IPS-NIHi7 (cell line): ENCODE measurements around the gene FILIP1L.
"Not testable (repeated sequence)": the region's sequence is repeated elsewhere in the genome, so short reads cannot be mapped to it uniquely, and the experiment has no call there.

Experiments
- DNase-seq: peaks from one replicate; pipeline ENCODE4 v3.0.0; 2012; ENCODE audit warnings: mixed read lengths; ENCODE audit errors: extremely low spot score

FILIP1L gene

DNA sequence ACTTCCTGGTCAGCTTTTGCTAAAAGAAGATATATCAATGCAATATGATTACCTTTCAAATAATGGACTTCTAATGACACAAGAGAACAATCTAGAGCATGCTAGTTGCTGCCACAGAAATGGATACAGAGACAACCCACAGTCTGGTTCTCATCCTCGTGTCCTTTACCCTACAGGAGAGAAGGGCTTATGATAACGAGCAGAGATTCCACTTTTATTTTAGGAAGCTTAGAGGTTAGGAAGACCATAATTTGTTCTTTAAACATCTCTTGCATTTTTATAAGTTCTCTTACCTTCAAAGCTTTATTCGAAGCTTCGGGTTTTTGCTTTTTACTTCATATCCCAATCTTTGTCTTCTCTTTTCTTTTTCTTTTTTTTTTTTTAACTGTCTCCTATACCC is 39.1 kb downstream of the FILIP1L start:
- no peak for DNase-seq

DNA sequence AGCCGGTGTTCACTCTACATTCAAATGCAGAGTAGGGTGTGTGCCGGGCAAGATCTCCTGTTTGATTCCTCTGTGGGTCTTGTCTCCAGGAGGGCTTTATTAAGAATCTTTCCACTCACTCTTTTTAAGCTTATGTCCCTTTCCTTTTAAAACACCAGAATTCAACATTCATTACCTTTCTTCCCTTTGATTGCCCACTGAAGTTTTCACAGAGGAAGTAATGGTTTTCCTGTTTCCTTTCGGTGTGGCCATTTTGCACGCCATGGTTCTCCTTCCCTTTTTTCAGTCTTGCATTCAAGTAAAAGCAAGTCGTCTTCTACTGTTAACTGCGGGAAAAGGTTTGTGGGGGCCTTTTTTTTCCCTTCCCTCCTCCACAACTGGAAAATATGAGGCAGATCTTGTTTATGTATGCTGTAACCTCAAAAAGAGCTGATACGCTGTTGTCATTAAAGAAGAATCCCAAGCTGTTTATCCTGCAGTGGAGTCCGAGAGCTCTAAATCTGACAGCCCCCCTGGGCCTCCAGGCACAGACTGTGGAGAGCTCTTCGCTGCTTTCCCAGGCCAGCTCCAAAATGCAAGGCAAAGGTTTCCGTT is 40.5 kb downstream of the FILIP1L start:
- peak; percentile 64 for DNase-seq

GRCh38 chr3:100073049-100073713 is 41.1 kb downstream of the FILIP1L start:
- DNase-seq: no peak

GRCh38 chr3:100072326-100073048 is 41.8 kb downstream of the FILIP1L start:
- DNase-seq: no peak

DNA sequence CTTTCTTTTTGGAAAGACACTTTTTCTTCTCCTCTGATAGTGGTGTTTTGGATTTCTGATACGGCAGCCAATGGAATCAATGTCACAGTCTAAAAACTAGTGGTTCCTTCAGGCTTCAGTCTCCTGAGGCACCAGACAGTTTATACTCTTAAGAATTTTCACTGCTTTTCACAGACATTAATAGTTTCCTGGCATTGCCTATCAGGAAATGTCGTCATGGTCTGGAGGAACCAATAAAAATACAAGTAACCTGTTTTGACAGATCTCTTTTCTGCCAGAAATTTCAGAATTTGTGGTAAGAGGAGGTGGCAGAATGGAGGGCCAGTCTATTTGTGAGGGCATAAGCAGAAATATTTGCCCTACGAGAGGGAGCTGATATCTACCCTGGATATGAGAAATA is 44.8 kb downstream of the FILIP1L start:
- no peak for DNase-seq

- peak; percentile 81 for DNase-seq
Measured at GRCh38 chr3:100068826-100069225, 45.5 kb downstream of the FILIP1L start.

DNA sequence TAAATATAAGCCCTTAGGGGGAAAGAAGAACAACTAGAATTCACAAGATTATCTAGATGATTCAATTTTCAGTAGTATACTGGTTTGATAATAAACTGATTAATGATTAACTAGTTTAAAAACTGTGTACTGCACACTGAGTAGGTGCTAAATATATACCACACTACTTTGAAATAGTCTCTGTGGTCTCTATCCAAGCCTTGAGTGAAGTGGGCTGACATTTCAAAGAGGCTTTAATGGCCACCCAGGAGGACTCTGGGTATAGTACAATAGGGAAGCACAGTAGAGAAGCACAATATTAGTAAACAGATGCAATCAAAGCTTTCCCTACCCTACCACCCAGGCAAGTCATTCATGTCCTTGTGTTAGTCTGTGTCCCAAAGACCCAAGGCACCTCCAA is 46.7 kb downstream of the FILIP1L start:
- DNase-seq: no peak

DNA sequence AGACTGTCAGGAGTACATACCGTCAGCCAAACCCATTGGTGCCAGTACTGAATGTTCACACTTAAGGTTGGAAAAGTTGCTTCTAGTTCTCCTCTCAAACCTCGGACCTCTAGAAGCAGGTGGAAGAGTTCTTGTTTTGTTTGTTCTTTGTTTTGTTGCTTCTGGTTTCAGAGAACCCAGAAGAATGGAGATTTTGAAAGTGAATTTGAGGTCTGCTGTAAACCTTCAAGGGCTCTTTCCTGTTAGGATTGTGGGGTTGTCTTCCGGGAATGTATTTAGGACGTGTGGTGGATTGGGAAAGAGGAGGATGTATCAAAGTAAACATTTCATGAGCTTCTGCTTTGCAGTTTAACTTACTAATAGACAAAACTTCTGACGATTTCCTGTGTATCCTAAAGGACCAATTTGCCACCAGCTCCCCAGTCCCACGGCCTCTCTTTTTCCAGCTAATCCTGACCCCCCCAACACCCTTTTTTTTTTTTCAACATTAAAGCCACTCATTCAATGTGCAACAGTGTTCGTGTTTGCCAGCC is 50.3 kb downstream of the FILIP1L start:
- no peak for DNase-seq

DNA sequence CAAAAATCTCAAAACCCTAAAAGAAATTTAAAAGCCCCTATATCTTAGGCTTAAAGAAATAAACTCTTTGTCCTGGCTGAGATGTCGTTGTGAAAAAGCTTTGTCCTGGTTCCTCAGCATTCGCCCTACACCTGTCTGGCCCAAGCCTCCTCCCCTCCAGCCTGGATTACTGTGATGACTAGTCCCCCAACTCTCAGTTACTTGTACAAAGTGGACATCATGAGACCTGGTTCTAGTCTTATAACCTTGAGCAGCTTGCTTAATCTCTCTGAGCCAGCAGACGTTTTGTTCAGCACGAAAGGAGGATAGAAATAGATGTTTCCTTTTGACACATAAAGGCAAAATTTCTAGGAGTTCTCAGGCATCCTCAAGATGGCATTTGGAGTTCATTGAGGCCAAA is 51.6 kb downstream of the FILIP1L start:
- DNase-seq: no peak

DNA sequence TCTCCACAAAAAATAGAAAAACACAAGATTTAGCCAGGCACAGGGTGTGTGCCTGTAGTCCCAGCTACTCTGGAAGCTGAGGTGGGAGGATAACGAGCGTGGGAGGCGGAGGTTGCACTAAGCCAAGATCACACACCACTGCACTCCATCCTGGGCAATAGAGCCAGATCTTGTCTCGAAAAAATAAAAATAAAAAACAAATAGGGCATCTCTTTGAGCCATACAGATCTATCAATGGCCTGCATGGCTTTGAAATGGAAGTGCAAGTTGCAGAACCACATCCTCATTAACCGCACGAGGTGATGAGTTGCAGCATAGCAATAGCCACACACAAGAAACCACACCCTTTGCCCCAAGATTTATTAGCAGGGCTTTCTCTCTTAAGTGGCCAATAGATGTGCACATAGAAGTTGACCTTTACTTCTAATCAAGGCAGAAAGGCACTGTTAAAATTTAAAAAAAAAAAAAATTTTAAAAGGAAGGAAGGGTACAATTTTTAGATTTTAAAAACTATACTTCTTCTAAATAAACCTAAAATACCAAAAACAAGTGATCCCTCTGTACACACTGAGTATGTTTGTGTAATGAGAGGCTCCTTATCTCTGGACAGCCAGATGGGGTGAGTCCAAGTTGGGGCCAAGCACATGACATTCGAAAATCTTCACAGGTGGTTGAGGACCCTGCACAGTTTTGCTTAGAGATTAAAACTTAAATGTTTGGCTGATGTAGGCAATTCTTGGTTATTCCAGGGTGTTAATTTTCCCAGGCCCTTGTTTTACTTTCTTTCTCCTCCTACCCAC is 53.4 kb downstream of the FILIP1L start:
- DNase-seq: no peak

- DNase-seq: no peak
Measured at GRCh38 chr3:100059472-100059871, 54.8 kb downstream of the FILIP1L start.

DNA sequence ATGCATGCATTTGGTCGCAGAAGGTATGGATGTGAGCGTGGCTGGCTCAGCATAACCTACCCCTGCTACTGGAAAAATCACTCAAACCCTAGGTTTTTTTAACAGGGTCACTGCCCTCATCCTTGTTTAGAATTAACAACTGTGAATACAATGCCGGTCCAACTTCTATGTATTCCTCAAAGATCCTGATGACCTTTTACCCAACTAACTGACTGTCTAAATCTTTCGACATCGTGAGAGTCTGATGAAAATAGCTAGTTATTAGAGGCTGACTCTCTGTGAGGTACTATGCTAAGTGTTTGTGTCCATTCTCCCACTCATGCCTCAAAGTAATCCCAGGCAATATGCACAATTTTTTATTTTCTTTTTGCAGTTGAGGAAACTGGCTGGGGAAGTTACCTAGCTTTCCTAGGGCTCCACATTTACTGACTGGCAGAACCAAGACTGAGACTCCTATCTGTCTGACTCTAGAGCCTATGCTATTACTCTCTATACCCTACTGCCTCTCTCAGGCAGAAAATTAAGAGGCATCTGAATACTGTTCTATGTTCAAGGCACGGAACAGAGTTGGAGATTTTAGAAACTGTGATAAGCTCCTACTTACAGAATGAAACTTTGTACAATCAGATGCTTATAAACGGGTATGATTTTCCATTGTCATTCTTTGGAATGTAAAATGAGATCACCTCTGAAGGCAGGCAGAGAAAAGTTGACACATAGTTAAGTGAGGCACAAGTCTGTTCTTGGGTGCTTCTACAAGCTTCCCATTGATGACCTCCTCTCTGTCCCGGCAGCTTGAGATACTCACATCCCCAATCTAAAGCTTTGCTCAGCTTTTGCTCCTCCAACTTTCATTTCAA is 56.4 kb downstream of the FILIP1L start:
- no peak for DNase-seq

GRCh38 chr3:100053951-100054620 is 60.2 kb downstream of the FILIP1L start:
- no peak for DNase-seq

GRCh38 chr3:100051513-100051912 is 62.8 kb downstream of the FILIP1L start:
- not testable (repeated sequence) for DNase-seq

DNA sequence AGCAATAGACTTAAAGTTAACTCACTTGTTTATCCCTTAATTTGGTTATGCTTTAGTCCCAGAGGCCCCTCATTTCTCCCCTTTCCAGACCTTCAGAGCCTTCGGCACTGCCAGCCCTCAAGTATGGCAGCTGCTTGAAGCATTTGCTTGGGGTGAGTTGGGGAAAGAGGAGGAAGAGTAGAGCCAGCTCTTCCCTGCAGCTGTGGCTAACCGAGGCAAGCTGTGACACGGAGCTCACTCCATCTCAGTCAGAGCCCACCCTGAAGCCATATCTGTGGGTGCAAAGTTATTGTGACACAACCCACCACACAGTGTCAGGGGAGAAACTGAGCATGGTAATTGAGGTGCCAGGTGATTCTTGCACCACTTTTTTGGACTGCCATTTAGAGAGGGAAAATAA is 66.1 kb downstream of the FILIP1L start:
- no peak for DNase-seq

- DNase-seq: no peak
Measured at GRCh38 chr3:100047455-100048141, 66.7 kb downstream of the FILIP1L start.

DNA sequence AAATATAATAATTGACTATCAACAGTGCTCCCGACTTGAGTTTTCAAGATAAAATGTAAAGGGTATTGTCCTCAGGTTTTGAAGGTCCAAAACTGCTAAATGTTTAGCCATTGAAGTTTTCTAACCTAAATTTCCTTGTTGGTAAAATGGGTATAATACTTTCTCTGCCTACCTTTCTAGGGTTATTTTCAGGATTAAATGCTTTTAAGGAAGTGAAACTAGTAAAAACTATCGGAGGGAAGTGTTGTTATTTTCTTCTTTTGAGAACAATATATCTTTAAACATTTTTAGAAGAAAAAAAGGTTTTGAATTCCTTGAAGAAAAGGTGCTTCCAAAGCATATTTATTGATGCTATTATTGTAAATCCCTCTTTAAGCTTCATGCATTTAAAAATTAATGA is 67.3 kb downstream of the FILIP1L start:
- DNase-seq: no peak

DNA sequence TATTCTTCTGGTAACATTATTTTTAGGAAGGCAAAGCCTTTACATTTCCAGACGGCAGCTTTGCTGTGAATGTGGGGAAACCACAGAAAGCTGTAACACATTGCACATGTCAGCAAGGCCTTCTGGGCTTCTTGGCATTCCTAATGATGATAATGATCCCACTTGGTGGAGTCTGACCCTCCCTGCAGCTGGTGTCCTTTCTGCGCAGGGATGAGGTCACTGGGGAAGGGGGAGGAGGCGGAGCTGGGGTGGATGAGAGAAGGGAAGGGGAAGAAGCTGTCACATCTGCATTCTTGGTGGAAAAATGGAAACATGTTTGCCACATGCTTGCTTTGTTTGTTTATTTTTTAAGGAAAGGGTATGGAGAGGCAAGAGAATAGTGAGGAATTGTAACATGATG is 68.6 kb downstream of the FILIP1L start:
- DNase-seq: peak; percentile 44

DNA sequence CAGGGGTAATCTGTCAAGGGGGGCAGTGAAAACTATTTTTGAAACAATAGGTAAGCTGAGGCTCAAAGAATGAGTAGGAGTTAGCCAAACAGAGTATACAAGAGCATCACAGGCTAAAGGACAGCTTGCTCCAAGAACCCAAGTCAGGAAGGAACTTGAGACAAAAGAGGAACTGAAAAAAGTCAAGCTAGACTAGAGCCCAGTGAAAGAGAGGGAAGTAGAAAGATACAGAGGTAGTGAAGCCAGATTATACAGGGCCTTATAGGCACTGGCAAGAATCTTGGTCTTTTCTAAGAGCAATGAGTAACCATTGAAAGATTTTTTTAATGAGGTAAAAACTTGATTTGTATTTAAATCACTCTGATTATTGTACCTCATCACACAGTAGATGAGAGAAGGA is 69.9 kb downstream of the FILIP1L start:
- no peak for DNase-seq

GRCh38 chr3:100043271-100043670 is 71.0 kb downstream of the FILIP1L start:
- DNase-seq: no peak
